Endothelial cell of umbilical vein (primary cell): ENCODE data around the gene GOLGA8J. TPM values are rescaled to one million over a fixed set of nuclear protein-coding genes. Genes with fewer than 3 reads are reported as not detected.

Experiments
- BruUV-seq: library from RNA; stranded (reverse); fragments of 400-500 nt; replicated peaks from 2 replicates; lab custom pipeline; 2021; lab: Mats Ljungman, UMichigan
- CTCF ChIA-PET: fragments of 300-600, 350-600 bp; sonication (Branson Sonifier 250); formaldehyde crosslinking; loops from one replicate; lab custom pipeline; 2021; ENCODE audit warnings: antibody characterized with exemption, inconsistent platforms; lab: Charles Lee
- POLR2A ChIA-PET: fragments of 300-600, 350-600 bp; sonication (Branson Sonifier 250); formaldehyde crosslinking; loops from one replicate; lab custom pipeline; 2021; ENCODE audit warnings: antibody characterized with exemption, inconsistent platforms; lab: Charles Lee
- DNase-seq: peaks from one replicate; pipeline ENCODE4 v3.0.0-alpha.2; 2011; ENCODE audit warnings: low read depth, low spot score
- FAIRE-seq: peaks from 2 replicates; lab custom pipeline; 2011; peaks lifted over from hg19 to GRCh38; lab: Jason Lieb, UNC
- H2AFZ ChIP-seq: 2 replicates; pipeline ENCODE4 v1.6.0; 2012; ENCODE audit warnings: low read depth, low read length, control low read depth, inconsistent platforms
- H3K27ac ChIP-seq: 2 replicates; pipeline ENCODE4 v1.5.1; 2011; ENCODE audit warnings: low read depth, mild to moderate bottlenecking, control low read depth, low read length, moderate library complexity; ENCODE audit not compliant: insufficient read depth
- H3K27me3 ChIP-seq, 2 experiments: 2 replicates each; pipeline versions ENCODE4 v1.6.0 to v1.6.1; 2011; ENCODE audit warnings: low read length in 2 of 2, mixed read lengths in 1 of 2; ENCODE audit not compliant: control insufficient read depth in 2 of 2, insufficient read depth in 2 of 2
- H3K36me3 ChIP-seq, 2 experiments: 2 replicates in 1 of 2; 3 replicates in 1 of 2; pipeline ENCODE4 v1.5.1; 2011; ENCODE audit warnings: low read length in 2 of 2, mild to moderate bottlenecking in 1 of 2, moderate library complexity in 1 of 2; ENCODE audit not compliant: control insufficient read depth in 2 of 2, insufficient read depth in 2 of 2; ENCODE audit errors: extremely low read depth in 1 of 2
- H3K4me1 ChIP-seq: 3 replicates; pipeline ENCODE4 v1.5.1; 2011; ENCODE audit warnings: mild to moderate bottlenecking, low read length; ENCODE audit not compliant: control insufficient read depth, insufficient read depth; ENCODE audit errors: extremely low read depth
- H3K4me2 ChIP-seq: 2 replicates; pipeline ENCODE4 v1.6.1; 2011; ENCODE audit warnings: low read length, control low read depth, mixed read lengths; ENCODE audit not compliant: insufficient read depth
- H3K4me3 ChIP-seq, 3 experiments: fragments of 200-600 bp in 1 of 3; sonication (generic), shearing (Covaris generic) in 1 of 3; replicated peaks in 1 of 3; 2 replicates each; pipeline ENCODE4 v1.5.1; 2011 to 2016; ENCODE audit warnings: control low read depth in 3 of 3, low read length in 3 of 3, mild to moderate bottlenecking in 2 of 3, inconsistent platforms in 1 of 3, low read depth in 1 of 3, moderate library complexity in 1 of 3; ENCODE audit not compliant: insufficient read depth in 1 of 3
- H3K79me2 ChIP-seq: 2 replicates; pipeline ENCODE4 v1.6.0; 2012; ENCODE audit warnings: low read length, inconsistent platforms; ENCODE audit not compliant: control insufficient read depth, insufficient read depth
- H3K9ac ChIP-seq: replicated peaks from 2 replicates; pipeline ENCODE3; 2011; ENCODE audit warnings: low read length, control low read depth; ENCODE audit not compliant: insufficient read depth; ENCODE audit errors: extremely low read depth
- H3K9me1 ChIP-seq: replicated peaks from 3 replicates; pipeline ENCODE4 v1.6.0; 2011; ENCODE audit warnings: mild to moderate bottlenecking, low read length; ENCODE audit not compliant: control insufficient read depth, insufficient read depth; ENCODE audit errors: extremely low read depth
- H3K9me3 ChIP-seq: replicated peaks from 2 replicates; pipeline ENCODE4 v1.5.1; 2012; ENCODE audit warnings: low read length, inconsistent platforms; ENCODE audit not compliant: control insufficient read depth, insufficient read depth
- H4K20me1 ChIP-seq: replicated peaks from 2 replicates; pipeline ENCODE3; 2011; ENCODE audit warnings: mild to moderate bottlenecking, low read length; ENCODE audit not compliant: control insufficient read depth, insufficient read depth; ENCODE audit errors: extremely low read depth
- EZH2 ChIP-seq: IDR thresholded peaks from 2 replicates; pipeline ENCODE4 v1.6.1; 2012; ENCODE audit warnings: borderline replicate concordance, low read depth, mild to moderate bottlenecking, moderate library complexity, low read length, inconsistent platforms; ENCODE audit not compliant: severe bottlenecking
- FOS ChIP-seq: IDR thresholded peaks from 2 replicates; pipeline ENCODE4 v1.6.1; 2011; ENCODE audit warnings: mild to moderate bottlenecking, low read length, moderate library complexity, borderline replicate concordance; ENCODE audit not compliant: insufficient read depth
- GATA2 ChIP-seq: IDR thresholded peaks from 2 replicates; pipeline ENCODE4 v1.7.0; 2011; ENCODE audit warnings: low read depth, mild to moderate bottlenecking, moderate library complexity, mixed read lengths, low read length; ENCODE audit not compliant: insufficient read length, insufficient read depth
- JUN ChIP-seq: IDR thresholded peaks from 2 replicates; pipeline ENCODE4 v1.6.1; 2011; ENCODE audit warnings: borderline replicate concordance, low read depth; ENCODE audit not compliant: insufficient read length, insufficient read depth
- POLR2A ChIP-seq: IDR thresholded peaks from 2 replicates; pipeline ENCODE4 v1.6.1; 2012; ENCODE audit warnings: low read depth, mild to moderate bottlenecking, control low read depth, low read length
- POLR2AphosphoS5 ChIP-seq: IDR thresholded peaks from 2 replicates; pipeline ENCODE4 v1.6.1; 2012; ENCODE audit warnings: low read depth, mild to moderate bottlenecking, control low read depth, low read length, moderate library complexity; ENCODE audit not compliant: insufficient read depth
- dilution Hi-C: fragments of 300-500 bp; cut with MboI; formaldehyde crosslinking; loops from one replicate; pipeline ENCODE4 v1.15.0; 2019; ENCODE audit warnings: low sequenced_read_pairs; ENCODE audit not compliant: extremely low pct_ligation_motif_present
- intact Hi-C: fragments of 100-400 bp; cut with micrococcal nuclease; formaldehyde crosslinking; loops from one replicate; pipeline ENCODE4 v1.10.0; 2022
- polyA plus RNA-seq, 4 experiments: library from polyadenylated mRNA; depleted of rRNA in 3 of 4; stranded (reverse) in 3 of 4; unstranded in 1 of 4; fragments of >200 nt; gene quantifications; 2 replicates each; pipeline versions ENCODE4 v1.2.1 to v1.2.3, GENCODE V29; 2011 to 2012; ENCODE audit warnings: missing spikeins in 1 of 4
- total RNA-seq: library from RNA; stranded (reverse); gene quantifications from 2 replicates; pipeline ENCODE4 v1.2.3, GENCODE V29; 2021
- TF ChIP-seq, protein P1 (sequence below): IDR thresholded peaks from 2 replicates; pipeline ENCODE4 v1.6.1; 2011; ENCODE audit not compliant: insufficient read depth, insufficient read length
- TF ChIP-seq, protein P2 (sequence below), 2 donors: IDR thresholded peaks; 1 replicate in 1 of 2; 2 replicates in 1 of 2; pipeline ENCODE4 v1.5.1; 2011; ENCODE audit warnings: low read length in 2 of 2, mild to moderate bottlenecking in 2 of 2, moderate library complexity in 2 of 2, control low read depth in 1 of 2, inconsistent platforms in 1 of 2, low read depth in 1 of 2; ENCODE audit not compliant: insufficient read depth in 1 of 2; ENCODE audit errors: extremely low read depth in 1 of 2

GOLGA8J gene
- total and polyA plus RNA-seq, 2 donors (not counting 3 experiments of a cell fraction or from before 2014, with no cell fraction given): not detected

DNA sequence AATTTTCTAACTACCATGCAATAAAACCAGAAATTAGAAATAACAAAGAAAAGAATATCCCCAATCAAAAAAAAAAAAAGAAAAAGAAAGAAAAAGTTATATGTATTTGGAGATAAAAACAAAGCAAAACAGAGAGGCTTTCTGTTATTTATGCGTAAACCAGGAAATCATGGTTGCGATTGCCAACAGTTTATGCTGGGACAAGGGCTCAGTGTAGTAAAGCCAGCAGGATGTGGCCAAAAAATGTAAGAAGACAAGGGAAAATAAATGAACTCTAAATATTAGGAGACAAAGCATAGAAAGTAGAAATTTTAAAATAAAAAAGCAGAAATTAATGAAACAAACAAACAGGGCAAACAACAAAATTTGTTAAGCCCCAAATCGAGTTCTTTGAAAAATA lies 27.2 kb upstream of the GOLGA8J start:
- Histone ChIP-seq H4K20me1 (no peaks in the 10 kb centered on the region), H3K79me2 (no peaks in the 10 kb centered on the region), H3K36me3 (no peaks in the 10 kb centered on the region), H3K9me1 (no peaks in the 10 kb centered on the region), H3K27me3 (peaks cover 2 to 3% of the 10 kb centered on the region in 2 experiments), H3K4me3 (no peak overlapping the region), H3K27ac (no peak overlapping the region), H3K9me3 (no peaks in the 10 kb centered on the region), H3K4me2 (no peak overlapping the region), H3K4me1 (no peaks in the 10 kb centered on the region), H3K9ac (no peak overlapping the region), H2AFZ (no peak overlapping the region)
- dilution Hi-C loops: no loop called here
- no TSS peak for BruUV-seq
- CTCF ChIA-PET: no interaction called here
- intact Hi-C loops: no loop called here
- DNase-seq (no peak), FAIRE-seq (no peak)
- POLR2A ChIA-PET: no interaction called here
- TF ChIP-seq, protein P1, sequence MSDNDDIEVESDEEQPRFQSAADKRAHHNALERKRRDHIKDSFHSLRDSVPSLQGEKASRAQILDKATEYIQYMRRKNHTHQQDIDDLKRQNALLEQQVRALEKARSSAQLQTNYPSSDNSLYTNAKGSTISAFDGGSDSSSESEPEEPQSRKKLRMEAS: no peak
- no peak for TF ChIP-seq POLR2A
- no peak for TF ChIP-seq EZH2
- no peak for TF ChIP-seq FOS
- TF ChIP-seq POLR2AphosphoS5: no peak
- no peak for TF ChIP-seq JUN
- no peak for TF ChIP-seq GATA2
- TF ChIP-seq, protein P2, sequence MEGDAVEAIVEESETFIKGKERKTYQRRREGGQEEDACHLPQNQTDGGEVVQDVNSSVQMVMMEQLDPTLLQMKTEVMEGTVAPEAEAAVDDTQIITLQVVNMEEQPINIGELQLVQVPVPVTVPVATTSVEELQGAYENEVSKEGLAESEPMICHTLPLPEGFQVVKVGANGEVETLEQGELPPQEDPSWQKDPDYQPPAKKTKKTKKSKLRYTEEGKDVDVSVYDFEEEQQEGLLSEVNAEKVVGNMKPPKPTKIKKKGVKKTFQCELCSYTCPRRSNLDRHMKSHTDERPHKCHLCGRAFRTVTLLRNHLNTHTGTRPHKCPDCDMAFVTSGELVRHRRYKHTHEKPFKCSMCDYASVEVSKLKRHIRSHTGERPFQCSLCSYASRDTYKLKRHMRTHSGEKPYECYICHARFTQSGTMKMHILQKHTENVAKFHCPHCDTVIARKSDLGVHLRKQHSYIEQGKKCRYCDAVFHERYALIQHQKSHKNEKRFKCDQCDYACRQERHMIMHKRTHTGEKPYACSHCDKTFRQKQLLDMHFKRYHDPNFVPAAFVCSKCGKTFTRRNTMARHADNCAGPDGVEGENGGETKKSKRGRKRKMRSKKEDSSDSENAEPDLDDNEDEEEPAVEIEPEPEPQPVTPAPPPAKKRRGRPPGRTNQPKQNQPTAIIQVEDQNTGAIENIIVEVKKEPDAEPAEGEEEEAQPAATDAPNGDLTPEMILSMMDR (IDR thresholded peaks at IDR 0.05; ENCODE audit: extremely low read depth in 1 of 2, insufficient read depth in 1 of 2, low read depth in 1 of 2, low read length in 2 of 2): no peak
